ENCODE data around the gene DDRGK1. TPM values are rescaled to one million over a fixed set of nuclear protein-coding genes. Genes with fewer than 3 reads are reported as not detected.

DDRGK1 gene
- total RNA-seq, 1 donor from 2014 or later, result 59.3 TPM

GRCh38 chr20:3193806-3194616 is 10.5 kb downstream of the DDRGK1 start:
- TF ChIP-seq, protein P1, sequence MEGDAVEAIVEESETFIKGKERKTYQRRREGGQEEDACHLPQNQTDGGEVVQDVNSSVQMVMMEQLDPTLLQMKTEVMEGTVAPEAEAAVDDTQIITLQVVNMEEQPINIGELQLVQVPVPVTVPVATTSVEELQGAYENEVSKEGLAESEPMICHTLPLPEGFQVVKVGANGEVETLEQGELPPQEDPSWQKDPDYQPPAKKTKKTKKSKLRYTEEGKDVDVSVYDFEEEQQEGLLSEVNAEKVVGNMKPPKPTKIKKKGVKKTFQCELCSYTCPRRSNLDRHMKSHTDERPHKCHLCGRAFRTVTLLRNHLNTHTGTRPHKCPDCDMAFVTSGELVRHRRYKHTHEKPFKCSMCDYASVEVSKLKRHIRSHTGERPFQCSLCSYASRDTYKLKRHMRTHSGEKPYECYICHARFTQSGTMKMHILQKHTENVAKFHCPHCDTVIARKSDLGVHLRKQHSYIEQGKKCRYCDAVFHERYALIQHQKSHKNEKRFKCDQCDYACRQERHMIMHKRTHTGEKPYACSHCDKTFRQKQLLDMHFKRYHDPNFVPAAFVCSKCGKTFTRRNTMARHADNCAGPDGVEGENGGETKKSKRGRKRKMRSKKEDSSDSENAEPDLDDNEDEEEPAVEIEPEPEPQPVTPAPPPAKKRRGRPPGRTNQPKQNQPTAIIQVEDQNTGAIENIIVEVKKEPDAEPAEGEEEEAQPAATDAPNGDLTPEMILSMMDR (IDR thresholded peaks at IDR 0.05; ENCODE audit: partially characterized antibody, unreplicated experiment), result no peak
- Mint-ChIP-seq H3K36me3 (ENCODE audit: unreplicated experiment) (peaks cover 15% of the 10 kb centered on the region), H3K9me3 (ENCODE audit: unreplicated experiment) (peaks cover 11% of the 10 kb centered on the region), H3K4me3 (ENCODE audit: unreplicated experiment) (no peak overlapping the region), H3K27ac (ENCODE audit: unreplicated experiment) (no peak overlapping the region), H3K4me1 (ENCODE audit: low read depth, unreplicated experiment) (peaks cover 6% of the 10 kb centered on the region), H3K27me3 (ENCODE audit: unreplicated experiment) (peaks cover 7% of the 10 kb centered on the region)
- DNase-seq, result no peak

- Mint-ChIP-seq H3K4me3 (ENCODE audit: unreplicated experiment) (no peak overlapping the region), H3K27ac (ENCODE audit: unreplicated experiment) (no peak overlapping the region)
These were observed 12.1 kb downstream of the DDRGK1 start for GRCh38 chr20:3192226-3193015.

DNA sequence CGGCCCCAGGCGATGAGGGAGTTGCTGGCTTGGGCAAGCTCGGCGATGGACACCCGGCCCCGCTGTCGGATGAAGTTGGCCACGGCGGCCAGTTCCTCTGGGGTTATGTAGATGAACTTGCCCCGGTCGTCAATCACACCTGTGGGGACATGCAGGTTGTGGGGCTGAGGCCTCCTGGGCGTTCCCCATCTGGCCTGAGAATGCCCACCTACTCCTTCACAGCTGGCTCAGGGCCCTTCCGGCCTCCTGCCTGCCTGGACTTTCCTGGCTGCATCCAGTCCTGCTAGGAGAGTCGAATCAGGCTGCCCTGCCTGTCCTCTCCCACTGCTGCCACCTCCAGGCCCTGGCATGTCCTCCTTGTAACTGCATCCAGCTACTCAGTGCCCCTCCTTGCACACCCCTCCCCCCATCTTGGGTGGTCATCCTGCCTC is 13.8 kb downstream of the DDRGK1 start:
- peaks cover 6% of the 10 kb centered on the region for H3K4me1 Mint-ChIP-seq (ENCODE audit: low read depth, unreplicated experiment)
- H3K36me3 Mint-ChIP-seq (ENCODE audit: unreplicated experiment), result peaks cover 11% of the 10 kb centered on the region
- TF ChIP-seq, protein P1 (IDR thresholded peaks at IDR 0.05; ENCODE audit: partially characterized antibody, unreplicated experiment), result no peak
- H3K27ac Mint-ChIP-seq (ENCODE audit: unreplicated experiment), result no peak overlapping the region
- no peak overlapping the region for H3K4me3 Mint-ChIP-seq (ENCODE audit: unreplicated experiment)
- peaks cover 11% of the 10 kb centered on the region for H3K9me3 Mint-ChIP-seq (ENCODE audit: unreplicated experiment)
- DNase-seq, result no peak
- peaks cover 4% of the 10 kb centered on the region for H3K27me3 Mint-ChIP-seq (ENCODE audit: unreplicated experiment)

More at GRCh38 chr20:3192226-3193015, 12.1 kb downstream of the DDRGK1 start:
- peaks cover 15% of the 10 kb centered on the region for H3K36me3 Mint-ChIP-seq (ENCODE audit: unreplicated experiment)
- peaks cover 6% of the 10 kb centered on the region for H3K4me1 Mint-ChIP-seq (ENCODE audit: low read depth, unreplicated experiment)
- peaks cover 7% of the 10 kb centered on the region for H3K27me3 Mint-ChIP-seq (ENCODE audit: unreplicated experiment)
- H3K9me3 Mint-ChIP-seq (ENCODE audit: unreplicated experiment), result peaks cover 11% of the 10 kb centered on the region
- no peak for DNase-seq
- TF ChIP-seq, protein P1 (IDR thresholded peaks at IDR 0.05; ENCODE audit: partially characterized antibody, unreplicated experiment), result no peak

DNA sequence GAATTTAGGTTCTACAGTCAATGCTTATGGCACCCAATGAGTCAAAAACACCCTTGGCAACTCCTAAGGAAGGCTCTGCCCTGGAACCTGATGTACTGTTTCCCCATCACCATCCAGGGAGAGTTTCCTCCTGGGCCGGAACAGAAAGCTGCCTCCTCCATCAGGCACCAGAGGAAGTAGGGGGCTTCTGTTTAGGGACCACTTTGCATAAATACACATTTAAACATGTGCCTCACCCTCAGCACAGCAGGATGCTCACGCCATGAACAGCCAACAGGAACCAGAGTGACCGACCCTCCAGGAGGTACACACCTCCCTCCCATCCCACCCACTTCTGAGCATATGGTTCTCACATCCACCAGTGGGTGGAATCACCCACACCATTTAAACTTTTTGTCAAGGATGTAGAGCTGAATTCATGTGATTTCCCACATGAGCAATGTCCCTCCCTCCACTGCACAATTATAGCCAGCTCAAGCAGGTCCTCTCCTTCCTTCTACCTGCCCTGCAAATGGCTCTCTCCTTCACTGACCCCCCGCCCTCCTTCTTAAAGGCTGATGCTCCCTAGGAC is 14.8 kb downstream of the DDRGK1 start:
- Mint-ChIP-seq H3K4me3 (ENCODE audit: unreplicated experiment) (no peak overlapping the region), H3K4me1 (ENCODE audit: low read depth, unreplicated experiment) (peaks cover 6% of the 10 kb centered on the region), H3K36me3 (ENCODE audit: unreplicated experiment) (peaks cover 7% of the 10 kb centered on the region), H3K27ac (ENCODE audit: unreplicated experiment) (no peak overlapping the region), H3K9me3 (ENCODE audit: unreplicated experiment) (peaks cover 11% of the 10 kb centered on the region), H3K27me3 (ENCODE audit: unreplicated experiment) (peaks cover 3% of the 10 kb centered on the region)
- TF ChIP-seq, protein P1 (IDR thresholded peaks at IDR 0.05; ENCODE audit: partially characterized antibody, unreplicated experiment), result no peak
- no peak for DNase-seq
